Measurements from ENCODE around the gene UPF1. TPM values are rescaled to one million over a fixed set of nuclear protein-coding genes. Genes with fewer than 3 reads are reported as not detected.
A peak's percentile ranks its signal among the peaks of the same experiment; 100 is the strongest.
"Not testable (repeated sequence)": the region's sequence is repeated elsewhere in the genome, so short reads cannot be mapped to it uniquely, and the experiment has no call there.

UPF1 gene
- total RNA-seq, 1 donor from 2014 or later: 103 TPM

- no peak for DNase-seq
Observed at GRCh38 chr19:18799389-18799970, 32.3 kb upstream of the UPF1 start.

GRCh38 chr19:18800079-18800478, 31.7 kb upstream of the UPF1 start:
- DNase-seq: no peak

- no peak for DNase-seq
Observed at GRCh38 chr19:18800636-18801035, 31.1 kb upstream of the UPF1 start.

- DNase-seq: no peak
Observed at GRCh38 chr19:18802354-18802753, 29.4 kb upstream of the UPF1 start.

GRCh38 chr19:18803550-18804138, 28.1 kb upstream of the UPF1 start:
- no peak for DNase-seq

- DNase-seq: no peak
Observed at GRCh38 chr19:18804139-18804601, 27.6 kb upstream of the UPF1 start.

- no peak for DNase-seq
Observed at GRCh38 chr19:18804643-18805042, 27.1 kb upstream of the UPF1 start.

GRCh38 chr19:18807861-18808331, 23.9 kb upstream of the UPF1 start:
- DNase-seq: peak; percentile 47

- no peak for DNase-seq
Observed at GRCh38 chr19:18809149-18809868, 22.4 kb upstream of the UPF1 start.

- not testable (repeated sequence) for DNase-seq
Observed at GRCh38 chr19:18811638-18812037, 20.1 kb upstream of the UPF1 start.

- peak; percentile 64 for DNase-seq
Observed at GRCh38 chr19:18814063-18814462, 17.7 kb upstream of the UPF1 start.

- DNase-seq: no peak
Observed at GRCh38 chr19:18815673-18816072, 16.1 kb upstream of the UPF1 start.

- not testable (repeated sequence) for DNase-seq
Observed at GRCh38 chr19:18816645-18817044, 15.1 kb upstream of the UPF1 start.

GRCh38 chr19:18817574-18817973, 14.2 kb upstream of the UPF1 start:
- no peak for DNase-seq

- DNase-seq: no peak
Observed at GRCh38 chr19:18828786-18829185, 3.0 kb upstream of the UPF1 start.

- DNase-seq: no peak
Observed at GRCh38 chr19:18830488-18830887, 1.3 kb upstream of the UPF1 start.

GRCh38 chr19:18832306-18833140, 764 bp downstream of the UPF1 start:
- peak; percentile 23 for DNase-seq

GRCh38 chr19:18833141-18833476, 1.4 kb downstream of the UPF1 start:
- no peak for DNase-seq

GRCh38 chr19:18833849-18834643, 2.3 kb downstream of the UPF1 start:
- DNase-seq: peak; percentile 20

GRCh38 chr19:18834644-18834984, 2.9 kb downstream of the UPF1 start:
- no peak for DNase-seq

- no peak for DNase-seq
Observed at GRCh38 chr19:18839465-18840287, 7.9 kb downstream of the UPF1 start.

All from tongue (tissue), 2 donors.